ENCODE data around the gene DIAPH2. TPM values are rescaled to one million over a fixed set of nuclear protein-coding genes. Genes with fewer than 3 reads are reported as not detected.

The DIAPH2 gene
- polyA plus RNA-seq (ENCODE audit: insufficient read length in 12 of 12): 10 to 100 TPM in 5 of 12 donors, 1 to 10 TPM in 6, not detected in 1; 8.0 to 13.0 (median 9.7) TPM
- long read RNA-seq, donor 1: 0 reads
- long read RNA-seq, donor 2: 0 reads
- long read RNA-seq, donor 3: 0 reads
- long read RNA-seq, donor 4: 0 reads
- long read RNA-seq, donor 5: 0 reads
- long read RNA-seq, donor 6: 0 reads
- long read RNA-seq, donor 7: 0 reads
- long read RNA-seq, donor 8, partial matches to known transcripts: 0 of 1 reads
- long read RNA-seq, donor 8, other reads (novel, unspliced or antisense): 0 of 1 reads
- long read RNA-seq, donor 9: 0 reads
- long read RNA-seq, donor 10: 0 reads
- long read RNA-seq, donor 11, partial matches to known transcripts: 0 of 1 reads
- long read RNA-seq, donor 11, other reads (novel, unspliced or antisense): 0 of 1 reads

- DNase-seq: peak; percentile 74
Measured at GRCh38 chrX:96684339-96685209, at the start of gene DIAPH2. DIAPH2 (plus strand) TSS chrX:96684842.

- DNase-seq: no peak
Measured at GRCh38 chrX:96650023-96650422, 34.6 kb upstream of the DIAPH2 start.

- no peak for DNase-seq
Measured at GRCh38 chrX:96655947-96656623, 28.6 kb upstream of the DIAPH2 start.

- DNase-seq: no peak
Measured at GRCh38 chrX:96682516-96682915, 2.1 kb upstream of the DIAPH2 start.

- DNase-seq: no peak
Measured at GRCh38 chrX:96683997-96684338, 674 bp upstream of the DIAPH2 start.

GRCh38 chrX:96685210-96686099 is 813 bp downstream of the DIAPH2 start:
- peak; percentile 42 for DNase-seq

- DNase-seq: no peak
Measured at GRCh38 chrX:96687776-96688175, 3.1 kb downstream of the DIAPH2 start.

- DNase-seq: no peak
Measured at GRCh38 chrX:96688789-96689188, 4.1 kb downstream of the DIAPH2 start.

- DNase-seq: peak; percentile 25
Measured at GRCh38 chrX:96689991-96690390, 5.3 kb downstream of the DIAPH2 start.

- no peak for DNase-seq
Measured at GRCh38 chrX:96692454-96692853, 7.8 kb downstream of the DIAPH2 start.

GRCh38 chrX:96692890-96693289 is 8.2 kb downstream of the DIAPH2 start:
- no peak for DNase-seq

GRCh38 chrX:96693407-96693806 is 8.8 kb downstream of the DIAPH2 start:
- DNase-seq: no peak

GRCh38 chrX:96696462-96696861 is 11.8 kb downstream of the DIAPH2 start:
- DNase-seq: no peak

GRCh38 chrX:96700625-96701024 is 16.0 kb downstream of the DIAPH2 start:
- DNase-seq: no peak

- DNase-seq: no peak
Measured at GRCh38 chrX:96703379-96703778, 18.7 kb downstream of the DIAPH2 start.

GRCh38 chrX:96703816-96704215 is 19.2 kb downstream of the DIAPH2 start:
- no peak for DNase-seq

GRCh38 chrX:96704629-96705028 is 20.0 kb downstream of the DIAPH2 start:
- no peak for DNase-seq

GRCh38 chrX:96705905-96706304 is 21.3 kb downstream of the DIAPH2 start:
- DNase-seq: no peak

- DNase-seq: peak; percentile 8
Measured at GRCh38 chrX:96707804-96708203, 23.2 kb downstream of the DIAPH2 start.

GRCh38 chrX:96710031-96710430 is 25.4 kb downstream of the DIAPH2 start:
- DNase-seq: no peak

GRCh38 chrX:96713303-96713702 is 28.7 kb downstream of the DIAPH2 start:
- DNase-seq: no peak
